Measurements from ENCODE around the gene ADGRV1. TPM values are rescaled to one million over a fixed set of nuclear protein-coding genes. Genes with fewer than 3 reads are reported as not detected.

ADGRV1 gene
- total RNA-seq, 1 experiment from 2014 or later, result 64.8 TPM

DNA sequence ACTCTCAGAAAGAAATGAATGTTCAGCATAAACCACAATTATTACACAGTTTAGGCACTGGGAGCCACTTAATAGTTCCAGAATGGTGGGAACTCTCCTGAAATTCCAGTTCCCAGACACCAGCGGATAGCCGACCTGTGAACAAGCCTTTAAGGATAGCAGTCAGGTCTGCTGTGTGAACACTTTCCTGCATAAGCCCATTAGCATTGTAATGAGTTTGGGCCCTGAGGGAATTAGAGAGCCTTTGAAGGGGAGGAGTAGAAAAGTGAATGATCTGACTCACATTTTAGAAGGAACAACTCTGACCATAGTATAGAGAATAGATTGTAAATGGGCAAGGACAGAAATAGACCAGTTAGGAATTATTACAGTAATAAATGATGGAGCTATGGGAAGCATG is 189.1 kb downstream of the ADGRV1 start:
- peaks cover 18 to 19% of the 10 kb centered on the region in 2 experiments for H3K4me1 Mint-ChIP-seq
- no peak overlapping the region for H3K4me2 ChIP-seq (ENCODE audit: insufficient read depth, insufficient read length, low read length)
- H3K9me3 Mint-ChIP-seq, result no peaks in the 10 kb centered on the region
- no peak overlapping the region for H2AK5ac ChIP-seq (ENCODE audit: insufficient read length, low read length)
- no peaks in the 10 kb centered on the region for H3K79me1 ChIP-seq (ENCODE audit: insufficient read depth, low read depth, low read length, poor library complexity, severe bottlenecking)
- H2BK20ac ChIP-seq (ENCODE audit: low read depth, low read length, poor library complexity, severe bottlenecking), result no peak overlapping the region
- TF ChIP-seq, protein P1, sequence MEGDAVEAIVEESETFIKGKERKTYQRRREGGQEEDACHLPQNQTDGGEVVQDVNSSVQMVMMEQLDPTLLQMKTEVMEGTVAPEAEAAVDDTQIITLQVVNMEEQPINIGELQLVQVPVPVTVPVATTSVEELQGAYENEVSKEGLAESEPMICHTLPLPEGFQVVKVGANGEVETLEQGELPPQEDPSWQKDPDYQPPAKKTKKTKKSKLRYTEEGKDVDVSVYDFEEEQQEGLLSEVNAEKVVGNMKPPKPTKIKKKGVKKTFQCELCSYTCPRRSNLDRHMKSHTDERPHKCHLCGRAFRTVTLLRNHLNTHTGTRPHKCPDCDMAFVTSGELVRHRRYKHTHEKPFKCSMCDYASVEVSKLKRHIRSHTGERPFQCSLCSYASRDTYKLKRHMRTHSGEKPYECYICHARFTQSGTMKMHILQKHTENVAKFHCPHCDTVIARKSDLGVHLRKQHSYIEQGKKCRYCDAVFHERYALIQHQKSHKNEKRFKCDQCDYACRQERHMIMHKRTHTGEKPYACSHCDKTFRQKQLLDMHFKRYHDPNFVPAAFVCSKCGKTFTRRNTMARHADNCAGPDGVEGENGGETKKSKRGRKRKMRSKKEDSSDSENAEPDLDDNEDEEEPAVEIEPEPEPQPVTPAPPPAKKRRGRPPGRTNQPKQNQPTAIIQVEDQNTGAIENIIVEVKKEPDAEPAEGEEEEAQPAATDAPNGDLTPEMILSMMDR (conservative IDR thresholded peaks at IDR 0.05), result no peak
- no peak overlapping the region for H3K9ac ChIP-seq (ENCODE audit: extremely low read depth, insufficient read length, low read length)
- H3K23ac ChIP-seq (ENCODE audit: insufficient read length, low read depth, low read length), result no peak overlapping the region
- no peak overlapping the region for H4K5ac ChIP-seq (ENCODE audit: insufficient read length, low read depth, low read length)
- no peaks in the 10 kb centered on the region; the same call in 1 of the 2 replicates for H3K79me2 ChIP-seq (ENCODE audit: insufficient read depth, low read length)
- no peak for DNase-seq
- no peak overlapping the region for H2BK120ac ChIP-seq (ENCODE audit: low read depth, low read length, poor library complexity, severe bottlenecking)
- H3K36me3 Mint-ChIP-seq (ENCODE audit: insufficient read depth in 1 of 3, low read depth in 3 of 3), result peaks cover 23 to 39% (median 30%) of the 10 kb centered on the region in 3 experiments
- H2BK12ac ChIP-seq (ENCODE audit: insufficient read length, low read depth, low read length), result no peak overlapping the region
- H4K20me1 ChIP-seq (ENCODE audit: control insufficient read depth, insufficient read depth, insufficient read length), result no peaks in the 10 kb centered on the region
- no peaks in the 10 kb centered on the region for H3K27me3 Mint-ChIP-seq (ENCODE audit: low read depth)
- H3K18ac ChIP-seq (ENCODE audit: insufficient read length, low read depth, low read length), result no peak overlapping the region
- H3K4ac ChIP-seq (ENCODE audit: low read depth, low read length), result no peak overlapping the region
- H3K4me1 ChIP-seq (ENCODE audit: insufficient read depth, low read length), result peaks cover 4% of the 10 kb centered on the region; the same call in 1 of the 2 replicates
- H3K9me3 ChIP-seq (ENCODE audit: control insufficient read depth, low read depth, low read length), result no peaks in the 10 kb centered on the region
- H3K27ac Mint-ChIP-seq, result peak overlapping the region in 2 of 3 experiments; percentile 16 to 22; a peak in 2 of 7 replicates
- no peak overlapping the region for H3K14ac ChIP-seq (ENCODE audit: insufficient read depth, low read length)
- H3K4me3 Mint-ChIP-seq, result no peak overlapping the region
- WGBS (ENCODE audit: extremely low coverage, insufficient read length, low lambda C conversion rate), result no CpG with 5 or more reads among the region's 2 CpGs
- H3K56ac ChIP-seq (ENCODE audit: insufficient read length, low read depth, low read length), result no peak overlapping the region
- H2AFZ ChIP-seq (ENCODE audit: low read length), result no peak overlapping the region
- H2BK5ac ChIP-seq (ENCODE audit: insufficient read length, low read length), result no peak overlapping the region
- H3K23me2 ChIP-seq (ENCODE audit: insufficient read length, low read depth, low read length, poor library complexity, severe bottlenecking), result no peaks in the 10 kb centered on the region
- H2BK15ac ChIP-seq (ENCODE audit: low read depth, low read length), result no peak overlapping the region
- no peak overlapping the region for H4K91ac ChIP-seq (ENCODE audit: insufficient read length, low read depth, low read length)
- H3K27me3 ChIP-seq (ENCODE audit: insufficient read depth, low read length), result no peaks in the 10 kb centered on the region
- H3T11ph ChIP-seq (ENCODE audit: low read length), result no peak overlapping the region
- H4K8ac ChIP-seq (replicated peaks; ENCODE audit: insufficient read length, low read depth, low read length), result no peak overlapping the region
- no peak overlapping the region for H3K27ac ChIP-seq (ENCODE audit: insufficient read length, low read depth, low read length)

Measured in H9 (cell line).